ENCODE measurements around the gene FBRSL1.

GRCh38 chr12:132485619-132486018, 4.3 kb upstream of the FBRSL1 start:
- TF ChIP-seq POLR2A (IDR thresholded peaks at IDR 0.05; ENCODE audit: low read depth, low read length) (no peak), CTCF (IDR thresholded peaks at IDR 0.05; ENCODE audit: extremely low read depth in 1 of 2, insufficient read depth in 1 of 2, low read depth in 1 of 2, low read length in 2 of 2) (no peak), POLR2AphosphoS5 (IDR thresholded peaks at IDR 0.05; ENCODE audit: insufficient read depth, low read depth, low read length) (no peak), EZH2 (IDR thresholded peaks at IDR 0.05; ENCODE audit: borderline replicate concordance, low read depth, low read length, severe bottlenecking) (no peak), FOS (IDR thresholded peaks at IDR 0.05; ENCODE audit: borderline replicate concordance, insufficient read depth, low read length) (no peak), MAX (IDR thresholded peaks at IDR 0.05; ENCODE audit: insufficient read depth, insufficient read length) (no peak), GATA2 (IDR thresholded peaks at IDR 0.05; ENCODE audit: insufficient read depth, insufficient read length, low read depth, low read length) (no peak), MYC (IDR thresholded peaks at IDR 0.05; ENCODE audit: low read depth, low read length) (no peak)
